Measurements from ENCODE around the gene SGPL1.
A peak's percentile ranks its signal among the peaks of the same experiment; 100 is the strongest.

The SGPL1 gene

DNA sequence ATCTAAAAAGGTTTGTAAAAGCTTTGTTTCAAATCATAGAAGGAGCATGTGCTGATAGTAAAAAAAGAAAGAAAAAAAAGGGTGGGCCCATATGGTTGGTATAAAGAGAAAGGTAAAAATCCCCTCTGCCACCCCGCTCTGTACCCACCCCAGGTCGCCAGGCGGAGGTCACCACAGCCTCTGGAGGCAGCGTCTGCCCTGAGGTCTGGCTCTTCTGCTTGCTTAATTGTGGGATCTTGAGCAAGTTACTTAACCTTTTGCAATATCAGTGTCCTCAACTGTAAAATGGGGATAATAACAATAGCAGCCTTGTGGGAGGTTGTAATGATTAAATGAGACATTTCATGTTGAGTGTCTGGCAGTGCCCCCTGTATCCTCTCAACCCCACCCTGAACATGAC lies 83.3 kb downstream of the SGPL1 start:
- DNase-seq (ENCODE audit: low read depth), result no peak
- TF ChIP-seq, protein P1, sequence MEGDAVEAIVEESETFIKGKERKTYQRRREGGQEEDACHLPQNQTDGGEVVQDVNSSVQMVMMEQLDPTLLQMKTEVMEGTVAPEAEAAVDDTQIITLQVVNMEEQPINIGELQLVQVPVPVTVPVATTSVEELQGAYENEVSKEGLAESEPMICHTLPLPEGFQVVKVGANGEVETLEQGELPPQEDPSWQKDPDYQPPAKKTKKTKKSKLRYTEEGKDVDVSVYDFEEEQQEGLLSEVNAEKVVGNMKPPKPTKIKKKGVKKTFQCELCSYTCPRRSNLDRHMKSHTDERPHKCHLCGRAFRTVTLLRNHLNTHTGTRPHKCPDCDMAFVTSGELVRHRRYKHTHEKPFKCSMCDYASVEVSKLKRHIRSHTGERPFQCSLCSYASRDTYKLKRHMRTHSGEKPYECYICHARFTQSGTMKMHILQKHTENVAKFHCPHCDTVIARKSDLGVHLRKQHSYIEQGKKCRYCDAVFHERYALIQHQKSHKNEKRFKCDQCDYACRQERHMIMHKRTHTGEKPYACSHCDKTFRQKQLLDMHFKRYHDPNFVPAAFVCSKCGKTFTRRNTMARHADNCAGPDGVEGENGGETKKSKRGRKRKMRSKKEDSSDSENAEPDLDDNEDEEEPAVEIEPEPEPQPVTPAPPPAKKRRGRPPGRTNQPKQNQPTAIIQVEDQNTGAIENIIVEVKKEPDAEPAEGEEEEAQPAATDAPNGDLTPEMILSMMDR (IDR thresholded peaks at IDR 0.05; ENCODE audit: low read depth, low read length, missing control alignments), result no peak
- H3K4me3 ChIP-seq (ENCODE audit: low read depth, low read length), result no peak overlapping the region

- no peak for DNase-seq (ENCODE audit: low read depth)
- no peak overlapping the region for H3K4me3 ChIP-seq (ENCODE audit: low read depth, low read length)
- TF ChIP-seq, protein P1 (IDR thresholded peaks at IDR 0.05; ENCODE audit: low read depth, low read length, missing control alignments), result no peak
These were observed 85.6 kb downstream of the SGPL1 start for GRCh38 chr10:70901276-70901878.

DNA sequence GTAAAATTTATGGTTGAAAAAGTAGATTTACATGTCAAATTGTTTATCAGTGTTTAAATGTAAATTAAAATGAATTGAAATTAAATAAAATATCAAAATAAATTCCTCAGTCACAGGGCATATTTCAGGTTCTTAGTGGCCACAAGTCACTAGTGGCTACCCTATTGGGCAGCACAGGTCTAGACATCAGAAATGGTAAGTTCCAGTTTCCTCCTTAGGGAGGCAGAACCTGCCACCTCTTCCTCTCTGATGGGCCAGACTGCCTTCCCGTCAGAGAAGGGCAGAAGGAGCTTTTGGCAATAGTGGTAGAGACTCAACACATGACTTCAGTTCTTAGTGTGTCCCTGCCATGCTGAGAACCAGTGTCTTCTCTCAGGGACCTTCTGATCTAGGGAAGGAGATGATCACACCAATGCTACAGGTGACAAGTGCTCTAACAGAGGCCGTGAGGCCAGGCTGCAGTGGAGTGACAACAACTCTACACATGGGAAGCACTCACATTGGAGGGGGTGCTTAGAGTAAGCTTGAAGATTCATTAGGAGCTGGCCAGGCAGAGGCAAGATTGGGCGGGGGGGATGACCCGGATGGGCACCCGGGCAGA lies 87.0 kb downstream of the SGPL1 start:
- no peak for DNase-seq (ENCODE audit: low read depth)
- TF ChIP-seq, protein P1 (IDR thresholded peaks at IDR 0.05; ENCODE audit: low read depth, low read length, missing control alignments), result no peak

DNA sequence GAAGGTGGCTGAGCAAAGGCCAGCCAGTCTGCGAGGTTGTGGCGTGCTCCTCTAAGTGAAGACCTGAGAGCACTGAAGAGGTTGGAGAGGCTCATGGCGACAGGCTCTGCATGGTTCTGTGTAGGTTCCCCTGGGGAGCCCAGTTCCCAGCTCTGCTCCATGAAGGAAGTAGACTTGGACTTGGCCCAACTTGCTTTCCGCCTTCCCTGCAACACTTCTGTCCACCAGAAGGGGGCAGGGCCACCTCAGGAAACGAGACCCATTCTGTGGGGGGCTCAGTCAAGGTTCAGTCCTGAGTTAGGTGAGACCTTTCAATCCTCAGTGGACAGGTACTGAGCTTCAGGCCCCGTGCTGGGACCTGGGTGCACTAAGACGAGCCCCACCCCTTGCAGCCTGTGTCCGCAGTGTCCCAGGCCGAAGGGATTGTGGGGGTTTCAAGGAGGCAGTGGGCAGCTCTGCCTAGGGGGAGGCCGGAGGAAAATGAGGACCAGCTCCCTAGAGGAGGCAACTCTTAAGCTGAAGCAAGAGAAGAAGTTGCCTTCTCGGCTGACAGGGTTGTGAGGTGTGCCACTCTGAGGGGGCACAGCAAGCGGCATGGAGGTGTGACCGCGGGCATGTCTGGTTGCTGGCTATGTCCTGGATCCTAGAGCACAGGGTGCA lies 87.6 kb downstream of the SGPL1 start:
- TF ChIP-seq, protein P1 (IDR thresholded peaks at IDR 0.05; ENCODE audit: low read depth, low read length, missing control alignments), result peak; percentile 94
- no peak for DNase-seq (ENCODE audit: low read depth)

More for the DNA sequence above, 87.0 kb downstream of the SGPL1 start:
- H3K4me3 ChIP-seq (ENCODE audit: low read depth, low read length), result no peak overlapping the region

GRCh38 chr10:70905071-70906021 lies 89.6 kb downstream of the SGPL1 start:
- H3K4me3 ChIP-seq (ENCODE audit: low read depth, low read length), result no peak overlapping the region
- DNase-seq (ENCODE audit: low read depth), result no peak
- TF ChIP-seq, protein P1 (IDR thresholded peaks at IDR 0.05; ENCODE audit: low read depth, low read length, missing control alignments), result no peak

More for the DNA sequence above, 87.6 kb downstream of the SGPL1 start:
- H3K4me3 ChIP-seq (ENCODE audit: low read depth, low read length), result no peak overlapping the region

DNA sequence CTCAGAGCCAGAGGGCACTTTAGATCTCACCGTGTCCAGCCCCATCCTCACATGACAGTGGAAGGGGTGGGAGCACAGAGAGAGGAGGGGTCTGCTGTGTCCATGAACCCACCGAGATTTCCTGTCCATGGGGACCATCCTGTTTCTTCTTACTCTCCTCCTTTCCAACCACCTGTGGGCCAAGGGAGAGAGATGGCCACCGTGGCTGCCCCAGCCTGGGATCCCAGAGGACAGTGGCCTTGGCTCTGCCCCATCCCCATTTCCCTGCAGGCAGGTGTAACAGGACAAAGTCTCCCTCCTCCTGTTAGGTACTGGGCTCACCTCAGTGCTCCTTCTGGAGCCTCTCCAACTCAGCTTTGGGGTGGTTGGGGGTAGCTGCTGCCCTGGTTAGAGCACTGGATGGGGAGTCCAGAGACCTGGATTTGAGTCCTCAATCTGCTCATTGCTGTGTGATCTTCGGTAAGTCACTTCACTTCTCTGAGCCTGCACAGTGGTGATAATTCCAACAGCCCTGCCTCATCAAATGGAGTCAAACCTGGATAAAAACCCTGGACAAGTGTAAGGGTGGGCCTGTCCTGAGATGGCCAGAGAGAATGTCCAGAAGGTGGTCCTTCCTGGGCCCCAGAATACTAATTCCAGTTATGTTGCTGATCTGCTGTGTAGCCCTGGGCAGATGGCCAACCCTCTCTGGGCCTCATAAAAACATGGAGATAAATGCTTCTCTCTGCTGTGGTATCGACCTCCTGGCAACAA lies 90.5 kb downstream of the SGPL1 start:
- no peak for DNase-seq (ENCODE audit: low read depth)
- no peak overlapping the region for H3K4me3 ChIP-seq (ENCODE audit: low read depth, low read length)
- TF ChIP-seq, protein P1 (IDR thresholded peaks at IDR 0.05; ENCODE audit: low read depth, low read length, missing control alignments), result no peak
